Smooth muscle cell of the brain vasculature (primary cell): ENCODE data around the gene U2SURP.
"Not testable (repeated sequence)": the region's sequence is repeated elsewhere in the genome, so short reads cannot be mapped to it uniquely, and the experiment has no call there.

Experiments used
- DNase-seq: peaks from one replicate; pipeline ENCODE4 v3.0.0-alpha.2; 2012; ENCODE audit warnings: low read depth, low spot score

The U2SURP gene

GRCh38 chr3:143070977-143071551 lies 69.7 kb downstream of the U2SURP start:
- DNase-seq = no peak

GRCh38 chr3:143071776-143072175 lies 70.4 kb downstream of the U2SURP start:
- DNase-seq = no peak

DNA sequence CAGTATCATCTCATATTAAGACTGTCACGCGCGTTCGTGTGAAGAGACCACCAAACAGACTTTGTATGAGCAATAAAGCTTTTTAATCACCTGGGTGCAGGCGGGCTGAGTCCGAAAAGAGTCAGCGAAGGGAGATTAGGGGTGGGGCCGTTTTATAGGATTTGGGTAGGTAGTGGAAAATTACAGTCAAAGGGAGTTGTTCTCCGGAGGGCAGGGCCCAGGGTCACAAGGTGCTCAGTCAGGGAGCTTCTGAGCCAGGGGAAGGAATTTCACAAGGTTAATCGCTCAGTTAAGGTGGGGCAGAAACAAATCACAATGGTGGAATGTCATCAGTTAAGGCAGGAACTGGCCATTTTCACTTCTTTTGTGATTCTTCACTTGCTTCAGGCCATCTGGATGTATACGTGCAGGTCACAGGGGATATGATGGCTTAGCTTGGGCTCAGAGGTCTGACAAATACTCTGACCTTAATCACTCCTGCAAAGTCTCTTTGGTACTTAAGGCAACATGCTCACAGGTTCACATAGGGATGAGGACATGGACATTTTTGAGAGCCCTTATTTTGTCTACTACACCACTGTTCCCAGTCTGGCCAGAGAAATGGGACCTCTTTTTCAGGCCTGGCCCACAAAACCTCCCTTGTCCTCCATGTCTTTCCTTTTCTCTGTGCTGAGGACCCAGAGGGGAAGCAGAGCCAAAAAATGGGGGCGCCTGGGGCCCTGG lies 71.1 kb downstream of the U2SURP start:
- not testable (repeated sequence) for DNase-seq

DNA sequence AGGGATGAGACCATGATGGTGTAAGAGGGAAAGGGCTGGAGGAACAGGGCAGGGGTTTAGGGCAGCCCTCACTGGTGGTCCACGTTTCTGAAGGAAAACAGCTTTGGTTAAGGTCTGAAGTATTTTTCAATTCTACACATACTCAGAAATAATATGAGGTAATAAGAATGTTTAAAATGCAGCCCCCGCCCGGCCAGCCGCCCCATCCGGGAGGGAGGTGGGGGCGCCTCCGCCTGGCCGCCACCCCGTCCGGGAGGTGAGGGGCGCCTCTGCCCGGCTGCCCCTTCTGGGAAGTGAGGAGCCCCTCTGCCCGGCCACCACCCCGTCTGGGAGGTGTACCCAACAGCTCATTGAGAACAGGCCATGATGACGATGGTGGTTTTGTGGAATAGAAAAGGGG lies 72.2 kb downstream of the U2SURP start:
- not testable (repeated sequence) for DNase-seq

- not testable (repeated sequence) for DNase-seq
Observed at GRCh38 chr3:143073983-143074382, 72.6 kb downstream of the U2SURP start.

DNA sequence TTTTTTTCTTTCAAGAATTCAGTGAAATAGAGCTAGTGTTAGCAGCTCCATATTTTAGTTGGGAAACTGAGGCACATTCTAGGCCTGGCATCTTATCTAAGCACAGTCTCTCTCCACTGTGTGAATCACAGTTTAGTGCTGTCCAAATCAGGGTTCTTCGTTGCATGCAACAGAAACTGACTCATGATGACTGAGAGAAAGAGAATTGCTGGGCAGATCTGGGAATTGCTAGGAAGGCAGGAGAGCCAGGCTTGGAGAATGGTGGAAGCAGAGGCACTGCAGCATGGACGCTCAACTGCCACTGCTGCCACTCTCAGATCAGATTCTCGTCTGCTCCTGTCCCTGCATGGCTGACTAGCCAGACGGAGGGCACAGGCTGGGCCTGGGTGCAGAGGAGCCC lies 77.5 kb downstream of the U2SURP start:
- DNase-seq = no peak

GRCh38 chr3:143080196-143080595 lies 78.8 kb downstream of the U2SURP start:
- DNase-seq = no peak

- DNase-seq = no peak
Observed at GRCh38 chr3:143081365-143081764, 80.0 kb downstream of the U2SURP start.

DNA sequence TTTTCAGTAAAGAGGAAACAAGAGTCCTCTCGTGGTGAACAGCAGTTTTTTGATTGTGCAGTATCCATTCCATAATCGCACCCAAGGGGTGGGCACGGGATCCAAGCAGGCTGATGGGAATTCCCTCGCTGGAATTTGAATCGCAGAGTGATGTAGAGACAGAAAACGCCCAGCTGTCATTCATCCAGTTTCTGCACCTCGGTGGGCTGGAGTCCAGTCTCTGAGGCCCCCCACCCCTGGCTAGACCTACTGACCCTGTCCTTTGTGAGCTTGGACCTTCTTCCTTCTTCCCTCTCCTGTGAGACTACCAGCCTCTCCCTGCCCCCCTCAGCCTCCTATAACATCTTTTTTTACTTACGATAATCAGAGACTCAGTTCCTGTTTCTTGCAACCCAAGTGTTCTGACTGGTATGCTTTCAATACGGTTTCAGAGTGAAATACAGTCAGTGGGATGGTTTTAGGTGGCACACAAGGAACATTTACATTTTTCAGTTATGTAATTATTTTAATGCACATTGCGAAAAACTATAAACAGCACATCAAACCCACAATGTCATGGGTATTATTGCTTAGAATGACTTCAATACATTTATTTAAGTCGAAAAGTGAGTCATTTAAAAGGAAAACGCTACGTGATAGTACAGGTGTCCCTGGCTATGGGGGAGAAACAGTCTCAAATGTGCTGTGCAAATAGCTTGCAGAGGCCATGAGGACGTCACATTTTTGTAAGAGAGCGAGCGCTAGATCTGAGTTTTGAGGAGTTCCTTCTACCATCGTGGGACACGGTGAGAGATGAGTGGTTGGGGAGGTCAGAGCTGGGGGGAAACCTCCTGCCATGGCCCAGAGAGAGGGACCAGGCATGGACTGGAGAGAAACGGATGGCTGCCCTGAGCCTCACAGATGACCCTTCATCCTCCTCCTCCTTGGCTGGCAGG lies 80.7 kb downstream of the U2SURP start:
- DNase-seq = no peak

GRCh38 chr3:143083781-143084180 lies 82.4 kb downstream of the U2SURP start:
- DNase-seq = no peak

DNA sequence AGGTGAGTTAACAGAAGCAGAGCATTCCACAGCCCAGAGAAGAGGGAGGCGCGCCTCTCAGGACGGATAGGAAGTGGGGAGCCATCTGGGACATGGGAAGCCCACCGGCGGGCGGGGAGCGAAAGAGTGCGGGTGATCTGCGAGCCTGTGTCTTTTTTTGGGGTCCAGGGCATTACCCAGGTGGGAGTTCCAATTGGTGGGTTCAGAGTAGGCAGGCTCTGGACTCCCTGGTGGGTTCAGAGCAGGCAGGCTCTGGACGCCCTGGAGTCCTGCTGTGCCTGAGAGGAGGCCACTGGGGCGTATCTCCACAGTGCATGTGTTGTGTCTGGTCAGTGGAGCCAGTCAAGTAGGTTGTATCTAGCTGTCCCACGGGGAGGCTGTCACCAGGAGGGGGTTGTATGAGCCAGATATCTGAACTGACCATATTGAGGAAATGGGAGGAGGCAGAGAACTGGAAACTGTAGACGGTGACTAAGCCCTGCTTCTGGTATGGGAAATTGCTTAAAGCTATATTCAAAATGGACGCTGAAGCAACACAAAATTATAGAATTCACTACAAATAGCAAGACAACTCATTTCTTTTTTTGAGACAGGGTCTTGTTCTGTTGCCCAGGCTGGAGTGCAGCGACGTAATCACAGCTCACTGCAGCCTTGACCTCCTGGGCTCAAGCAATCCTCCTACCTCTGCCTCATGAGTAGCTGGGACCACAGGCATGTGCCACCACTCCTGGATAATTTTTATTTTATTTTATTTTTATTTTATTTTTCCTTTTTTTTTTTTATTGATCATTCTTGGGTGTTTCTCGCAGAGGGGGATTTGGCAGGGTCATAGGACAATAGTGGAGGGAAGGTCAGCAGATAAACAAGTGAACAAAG lies 83.7 kb downstream of the U2SURP start:
- no peak for DNase-seq

DNA sequence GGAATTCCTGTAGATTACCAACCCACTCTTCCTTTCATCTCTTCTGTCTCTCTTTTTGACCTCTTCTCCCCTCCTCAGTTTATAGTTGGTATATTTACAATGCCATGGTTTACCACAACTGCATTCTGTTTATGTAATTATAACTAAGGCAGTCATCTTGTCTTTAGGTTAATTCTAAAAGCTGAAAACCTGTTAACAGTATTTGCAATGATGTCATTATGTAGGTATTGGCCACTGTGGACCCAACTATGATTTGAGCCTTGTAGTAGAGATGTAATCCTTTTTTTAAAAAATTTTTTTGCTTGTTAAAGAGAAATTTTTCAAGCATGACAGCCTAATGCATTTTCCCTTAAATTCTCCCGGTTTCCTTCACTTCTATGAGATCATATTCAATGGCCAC lies 87.5 kb downstream of the U2SURP start:
- no peak for DNase-seq

- no peak for DNase-seq
Observed at GRCh38 chr3:143089965-143090364, 88.6 kb downstream of the U2SURP start.

- DNase-seq = no peak
Observed at GRCh38 chr3:143090486-143090885, 89.1 kb downstream of the U2SURP start.

DNA sequence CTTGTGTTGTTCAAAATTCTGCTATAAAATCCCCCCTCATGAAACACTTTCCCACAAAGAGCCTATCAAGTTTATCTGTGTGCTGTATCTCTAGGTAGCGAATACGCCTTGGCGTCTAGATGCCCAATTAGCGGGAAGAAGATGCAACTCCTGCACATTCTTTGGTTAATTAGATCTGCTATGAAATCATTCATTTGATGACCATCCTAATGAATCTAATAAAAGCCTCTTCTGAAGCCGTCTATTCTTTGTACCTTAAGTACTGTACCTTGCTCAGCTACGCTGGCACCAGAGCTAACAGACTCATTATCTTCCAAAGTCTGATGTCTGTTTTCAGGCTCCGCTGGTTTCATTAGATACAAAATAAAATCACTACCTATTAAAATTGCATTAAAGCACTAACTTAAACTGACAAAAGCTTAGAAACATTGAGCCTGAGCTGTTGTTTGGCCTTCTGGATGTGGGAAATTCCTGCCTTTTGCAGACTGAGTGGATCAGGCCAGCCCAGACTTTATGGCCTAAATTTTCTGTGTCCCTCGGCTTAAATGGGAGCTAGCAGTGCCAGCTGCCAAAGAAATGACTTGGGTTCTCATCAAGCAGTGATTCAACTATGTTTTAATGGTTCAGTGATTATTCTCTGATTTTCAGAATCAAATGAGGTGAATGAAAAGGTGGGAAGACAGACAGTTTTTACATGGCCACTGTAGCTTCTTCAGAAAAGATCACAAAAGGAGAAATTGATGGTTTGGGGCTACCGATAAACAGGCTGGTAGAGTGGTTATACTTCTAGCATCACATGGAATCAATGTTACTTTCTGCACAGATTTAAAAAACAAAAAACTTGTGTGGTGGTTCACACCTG lies 89.8 kb downstream of the U2SURP start:
- no peak for DNase-seq

GRCh38 chr3:143092191-143092590 lies 90.8 kb downstream of the U2SURP start:
- no peak for DNase-seq

GRCh38 chr3:143095813-143096212 lies 94.4 kb downstream of the U2SURP start:
- DNase-seq = no peak

- no peak for DNase-seq
Observed at GRCh38 chr3:143098032-143098764, 96.8 kb downstream of the U2SURP start.

GRCh38 chr3:143099210-143099609 lies 97.8 kb downstream of the U2SURP start:
- DNase-seq = no peak

DNA sequence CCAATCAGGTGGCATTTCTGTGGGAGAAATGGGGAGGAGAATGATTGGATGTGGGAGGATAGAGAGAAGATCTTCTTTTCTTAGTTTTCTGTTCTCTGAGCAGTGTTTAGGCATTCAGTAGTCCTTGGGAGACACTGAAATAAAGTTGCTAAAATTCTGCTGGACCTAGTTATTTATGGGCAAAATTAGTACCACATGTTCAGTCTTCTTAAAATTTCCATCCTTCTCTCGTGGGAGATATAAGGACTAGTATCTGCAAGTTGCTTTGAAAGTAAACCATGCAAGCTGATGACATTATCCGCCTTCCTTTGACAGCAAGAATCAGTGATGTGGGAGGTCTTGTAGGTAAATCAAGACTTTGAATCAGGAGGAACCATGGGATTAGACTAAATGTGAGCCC lies 98.3 kb downstream of the U2SURP start:
- DNase-seq = no peak
